ENCODE results near the gene LTC4S.

Gene LTC4S

GRCh38 chr5:179780362-179780761 lies 13.4 kb upstream of the LTC4S start:
- H3K36me3 ChIP-seq (ENCODE audit: insufficient read depth): no peaks in the 10 kb centered on the region
- no peak for TF ChIP-seq CTCF (conservative IDR thresholded peaks at IDR 0.05; ENCODE audit: low read depth, low read length)
- H3K4me2 ChIP-seq: no peak overlapping the region

GRCh38 chr5:179781846-179782245 lies 11.9 kb upstream of the LTC4S start:
- Histone ChIP-seq H3K27me3 (ENCODE audit: insufficient read depth, low read depth) (no peaks in the 10 kb centered on the region), H3K9ac (no peak overlapping the region), H3K79me2 (ENCODE audit: insufficient read depth, low read depth) (no peaks in the 10 kb centered on the region), H3K36me3 (ENCODE audit: insufficient read depth) (no peaks in the 10 kb centered on the region), H4K20me1 (ENCODE audit: insufficient read depth) (no peaks in the 10 kb centered on the region), H3K4me3 (IDR thresholded peaks at IDR 0.05; ENCODE audit: insufficient read depth, low read depth, low read length) (no peak overlapping the region), H2AFZ (ENCODE audit: low read depth) (no peak overlapping the region), H3K4me1 (ENCODE audit: low read depth, poor library complexity, severe bottlenecking) (no peaks in the 10 kb centered on the region), H3K27ac (no peak overlapping the region), H3K4me2 (no peak overlapping the region)
- no peak for TF ChIP-seq CTCF (conservative IDR thresholded peaks at IDR 0.05; ENCODE audit: low read depth, low read length)

More at GRCh38 chr5:179780362-179780761, 13.4 kb upstream of the LTC4S start:
- Histone ChIP-seq H3K27me3 (ENCODE audit: insufficient read depth, low read depth) (no peaks in the 10 kb centered on the region), H3K4me3 (IDR thresholded peaks at IDR 0.05; ENCODE audit: insufficient read depth, low read depth, low read length) (no peak overlapping the region), H3K4me1 (ENCODE audit: low read depth, poor library complexity, severe bottlenecking) (no peaks in the 10 kb centered on the region), H3K9ac (no peak overlapping the region), H4K20me1 (ENCODE audit: insufficient read depth) (no peaks in the 10 kb centered on the region), H3K79me2 (ENCODE audit: insufficient read depth, low read depth) (no peaks in the 10 kb centered on the region), H2AFZ (ENCODE audit: low read depth) (no peak overlapping the region), H3K27ac (no peak overlapping the region)

GRCh38 chr5:179783128-179783527 lies 10.7 kb upstream of the LTC4S start:
- no peak for TF ChIP-seq CTCF (conservative IDR thresholded peaks at IDR 0.05; ENCODE audit: low read depth, low read length)
- Histone ChIP-seq H3K4me1 (ENCODE audit: low read depth, poor library complexity, severe bottlenecking) (no peaks in the 10 kb centered on the region), H3K27me3 (ENCODE audit: insufficient read depth, low read depth) (no peaks in the 10 kb centered on the region)

DNA sequence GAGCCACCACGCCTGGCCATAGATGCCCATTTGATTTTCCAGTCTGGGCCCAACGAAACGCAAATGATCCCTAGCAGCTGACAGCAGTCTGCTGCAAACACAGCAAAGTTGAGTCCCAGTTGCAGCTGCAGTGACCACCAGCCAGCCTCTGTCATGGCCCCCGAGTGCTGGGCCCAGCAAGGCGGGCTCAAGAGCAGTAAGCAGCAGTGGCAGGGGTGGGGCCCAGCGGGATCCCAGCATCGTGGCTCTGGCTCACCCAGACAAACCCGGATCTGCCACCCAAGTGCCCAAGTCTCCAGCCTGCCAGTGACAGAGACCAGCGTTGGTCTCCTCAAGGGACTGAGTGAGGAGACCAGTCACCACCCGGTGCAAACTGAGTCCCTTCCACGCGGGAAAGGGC lies 6.9 kb upstream of the LTC4S start:
- Histone ChIP-seq H3K36me3 (ENCODE audit: insufficient read depth) (no peaks in the 10 kb centered on the region), H3K27me3 (ENCODE audit: insufficient read depth, low read depth) (no peaks in the 10 kb centered on the region), H3K9ac (no peak overlapping the region), H3K79me2 (ENCODE audit: insufficient read depth, low read depth) (no peaks in the 10 kb centered on the region), H2AFZ (ENCODE audit: low read depth) (no peak overlapping the region), H4K20me1 (ENCODE audit: insufficient read depth) (no peaks in the 10 kb centered on the region), H3K27ac (no peak overlapping the region), H3K4me2 (no peak overlapping the region), H3K4me3 (IDR thresholded peaks at IDR 0.05; ENCODE audit: insufficient read depth, low read depth, low read length) (no peak overlapping the region), H3K4me1 (ENCODE audit: low read depth, poor library complexity, severe bottlenecking) (no peaks in the 10 kb centered on the region)
- TF ChIP-seq CTCF (conservative IDR thresholded peaks at IDR 0.05; ENCODE audit: low read depth, low read length): no peak

More at GRCh38 chr5:179783128-179783527, 10.7 kb upstream of the LTC4S start:
- no peak overlapping the region for H3K4me2 ChIP-seq
- H3K4me3 ChIP-seq (IDR thresholded peaks at IDR 0.05; ENCODE audit: insufficient read depth, low read depth, low read length): no peak overlapping the region
- H4K20me1 ChIP-seq (ENCODE audit: insufficient read depth): no peaks in the 10 kb centered on the region
- H2AFZ ChIP-seq (ENCODE audit: low read depth): no peak overlapping the region
- no peak overlapping the region for H3K27ac ChIP-seq
- H3K36me3 ChIP-seq (ENCODE audit: insufficient read depth): no peaks in the 10 kb centered on the region
- H3K79me2 ChIP-seq (ENCODE audit: insufficient read depth, low read depth): no peaks in the 10 kb centered on the region
- no peak overlapping the region for H3K9ac ChIP-seq
